GM21786 (cell line): ENCODE measurements around the gene VSIG10L2.

Source experiments
- ATAC-seq: cut with Tn5 transposase; IDR thresholded peaks from one replicate; pipeline ENCODE4 v1.9.1; 2021; ENCODE audit not compliant: unreplicated experiment

VSIG10L2 gene

DNA sequence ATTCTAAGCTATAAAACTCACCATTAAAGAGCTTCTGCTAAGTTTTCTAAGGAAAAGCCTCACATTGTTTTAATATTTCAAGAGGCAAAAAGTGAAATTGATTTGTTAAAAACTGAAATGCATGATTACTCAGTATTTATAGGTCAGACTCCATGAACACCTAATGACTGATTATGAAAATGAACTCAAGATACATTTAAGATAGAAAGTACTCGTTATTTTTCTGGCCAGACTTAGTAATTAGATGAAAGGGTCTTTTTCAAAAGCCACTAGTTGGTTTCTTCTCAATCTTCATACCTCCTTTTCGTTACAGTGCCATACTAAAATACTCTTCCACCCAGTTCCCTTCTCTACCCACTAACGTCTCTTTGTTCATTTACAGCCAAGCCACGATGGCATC, 56.3 kb downstream of the VSIG10L2 start:
- ATAC-seq, result no peak
